Subcutaneous abdominal adipose tissue (tissue), 5 donors: Measurements from ENCODE around the gene PDP2.

Experiments
- H3K27ac ChIP-seq: one replicate; pipeline ENCODE4 v1.7.0; 2013; ENCODE audit warnings: low read depth, mild to moderate bottlenecking, inconsistent platforms, low read length, moderate library complexity
- H3K27me3 ChIP-seq, 5 donors: one replicate each; pipeline ENCODE4 v1.7.0; 2013; ENCODE audit warnings: low read length in 5 of 5, inconsistent platforms in 1 of 5; ENCODE audit not compliant: control insufficient read depth in 5 of 5, insufficient read depth in 4 of 5
- H3K36me3 ChIP-seq, 5 donors: one replicate each; pipeline ENCODE4 v1.7.0; 2013; ENCODE audit warnings: low read length in 5 of 5; ENCODE audit not compliant: control insufficient read depth in 5 of 5, insufficient read depth in 5 of 5
- H3K4me1 ChIP-seq, 5 donors: one replicate each; pipeline ENCODE4 v1.7.0; 2013; ENCODE audit warnings: low read length in 5 of 5, mild to moderate bottlenecking in 3 of 5, moderate library complexity in 1 of 5; ENCODE audit not compliant: control insufficient read depth in 5 of 5, insufficient read depth in 5 of 5
- H3K4me3 ChIP-seq, 5 donors: one replicate each; pipeline ENCODE4 v1.7.0; 2013; ENCODE audit warnings: low read length in 5 of 5, low read depth in 1 of 5
- H3K9ac ChIP-seq, 5 donors: one replicate each; pipeline ENCODE4 v1.7.0; 2013; ENCODE audit warnings: low read length in 5 of 5, mild to moderate bottlenecking in 4 of 5, moderate library complexity in 3 of 5
- H3K9me3 ChIP-seq, 5 donors: one replicate each; pipeline ENCODE4 v1.7.0; 2013; ENCODE audit warnings: low read length in 5 of 5; ENCODE audit not compliant: control insufficient read depth in 5 of 5
- donor health status: healthy.
- donor health status: healthy.
- donor health status: healthy.
- donor health status: healthy.
- donor health status: healthy.

PDP2 gene

GRCh38 chr16:66908116-66908515 lies 27.8 kb downstream of the PDP2 start:
- H3K27ac ChIP-seq: no peak overlapping the region

GRCh38 chr16:66908762-66909559 lies 28.6 kb downstream of the PDP2 start:
- no peak overlapping the region for H3K27ac ChIP-seq
- peaks cover 0 to 1% (median 0%) of the 10 kb centered on the region in 5 donors for H3K4me1 ChIP-seq
- no peaks in the 10 kb centered on the region for H3K36me3 ChIP-seq
- peaks cover 0 to 20% (median 7%) of the 10 kb centered on the region in 5 donors for H3K27me3 ChIP-seq
- no peaks in the 10 kb centered on the region for H3K9me3 ChIP-seq
- no peak overlapping the region for H3K9ac ChIP-seq
- no peak overlapping the region for H3K4me3 ChIP-seq

More at GRCh38 chr16:66908116-66908515, 27.8 kb downstream of the PDP2 start:
- Histone ChIP-seq H3K36me3 (no peaks in the 10 kb centered on the region), H3K27me3 (peaks cover 0 to 18% (median 7%) of the 10 kb centered on the region in 5 donors), H3K4me1 (peaks cover 0 to 1% (median 0%) of the 10 kb centered on the region in 5 donors), H3K9ac (no peak overlapping the region), H3K9me3 (no peaks in the 10 kb centered on the region), H3K4me3 (no peak overlapping the region)

- H3K4me1 ChIP-seq: peaks cover 0 to 1% (median 0%) of the 10 kb centered on the region in 5 donors
- no peak overlapping the region for H3K9ac ChIP-seq
- no peaks in the 10 kb centered on the region for H3K9me3 ChIP-seq
- H3K4me3 ChIP-seq: no peak overlapping the region
- no peaks in the 10 kb centered on the region for H3K36me3 ChIP-seq
- peaks cover 0 to 25% (median 13%) of the 10 kb centered on the region in 5 donors for H3K27me3 ChIP-seq
- no peak overlapping the region for H3K27ac ChIP-seq
Observed at GRCh38 chr16:66910175-66910940, 30.0 kb downstream of the PDP2 start.

GRCh38 chr16:66911112-66911511 lies 30.8 kb downstream of the PDP2 start:
- Histone ChIP-seq H3K36me3 (no peaks in the 10 kb centered on the region), H3K9ac (no peak overlapping the region), H3K9me3 (no peaks in the 10 kb centered on the region), H3K27me3 (peaks cover 0 to 25% (median 16%) of the 10 kb centered on the region in 5 donors), H3K27ac (no peak overlapping the region), H3K4me3 (no peak overlapping the region), H3K4me1 (peaks cover 0 to 1% (median 0%) of the 10 kb centered on the region in 5 donors)

- Histone ChIP-seq H3K27ac (no peak overlapping the region), H3K4me3 (no peak overlapping the region), H3K9me3 (no peaks in the 10 kb centered on the region), H3K36me3 (no peaks in the 10 kb centered on the region), H3K9ac (no peak overlapping the region), H3K27me3 (peaks cover 0 to 25% (median 17%) of the 10 kb centered on the region in 5 donors), H3K4me1 (peaks cover 0 to 1% (median 0%) of the 10 kb centered on the region in 5 donors)
Observed at GRCh38 chr16:66911801-66912200, 31.5 kb downstream of the PDP2 start.

- Histone ChIP-seq H3K9me3 (no peaks in the 10 kb centered on the region), H3K4me3 (no peak overlapping the region), H3K27me3 (peaks cover 0 to 25% (median 22%) of the 10 kb centered on the region in 5 donors), H3K36me3 (no peaks in the 10 kb centered on the region), H3K4me1 (peaks cover 0 to 1% (median 0%) of the 10 kb centered on the region in 5 donors), H3K9ac (no peak overlapping the region), H3K27ac (no peak overlapping the region)
Observed at GRCh38 chr16:66913081-66913480, 32.8 kb downstream of the PDP2 start.

GRCh38 chr16:66913711-66914110 lies 33.4 kb downstream of the PDP2 start:
- Histone ChIP-seq H3K4me1 (peaks cover 0 to 1% (median 0%) of the 10 kb centered on the region in 5 donors), H3K9me3 (no peaks in the 10 kb centered on the region), H3K27ac (no peak overlapping the region), H3K27me3 (peaks cover 0 to 28% (median 25%) of the 10 kb centered on the region in 5 donors), H3K9ac (no peak overlapping the region), H3K4me3 (no peak overlapping the region), H3K36me3 (no peaks in the 10 kb centered on the region)

- peaks cover 0 to 1% (median 0%) of the 10 kb centered on the region in 5 donors for H3K4me1 ChIP-seq
- H3K27ac ChIP-seq: no peak overlapping the region
- H3K9ac ChIP-seq: no peak overlapping the region
- peaks cover 0 to 35% (median 27%) of the 10 kb centered on the region in 5 donors for H3K27me3 ChIP-seq
- H3K4me3 ChIP-seq: no peak overlapping the region
- H3K9me3 ChIP-seq: no peaks in the 10 kb centered on the region
- no peaks in the 10 kb centered on the region for H3K36me3 ChIP-seq
Observed at GRCh38 chr16:66914541-66914940, 34.2 kb downstream of the PDP2 start.

- no peaks in the 10 kb centered on the region for H3K4me1 ChIP-seq
- no peak overlapping the region for H3K9ac ChIP-seq
- no peak overlapping the region for H3K4me3 ChIP-seq
- H3K27ac ChIP-seq: no peak overlapping the region
- no peaks in the 10 kb centered on the region for H3K9me3 ChIP-seq
- H3K36me3 ChIP-seq: no peaks in the 10 kb centered on the region
- peaks cover 0 to 40% (median 28%) of the 10 kb centered on the region in 5 donors for H3K27me3 ChIP-seq
Observed at GRCh38 chr16:66915041-66915440, 34.7 kb downstream of the PDP2 start.

- H3K9me3 ChIP-seq: no peaks in the 10 kb centered on the region
- H3K9ac ChIP-seq: no peak overlapping the region
- H3K27ac ChIP-seq: no peak overlapping the region
Observed at GRCh38 chr16:66916518-66916917, 36.2 kb downstream of the PDP2 start.

More at GRCh38 chr16:66916518-66916917, 36.2 kb downstream of the PDP2 start:
- Histone ChIP-seq H3K36me3 (no peaks in the 10 kb centered on the region), H3K4me3 (no peak overlapping the region), H3K27me3 (peaks cover 0 to 41% (median 30%) of the 10 kb centered on the region in 5 donors), H3K4me1 (no peaks in the 10 kb centered on the region)
